ENCODE results near the gene RTN4R.

GRCh38 chr22:20244691-20245576, 23.2 kb downstream of the RTN4R start:
- no peak for TF ChIP-seq CTCF (IDR thresholded peaks at IDR 0.05; ENCODE audit: low read depth, low read length, poor library complexity, severe bottlenecking)
- no peak for TF ChIP-seq EZH2phosphoT487 (IDR thresholded peaks at IDR 0.05; ENCODE audit: borderline replicate concordance, low read length)

Measured in DOHH2 (cell line).